Measurements from ENCODE around the gene OR4F17. TPM values are rescaled to one million over a fixed set of nuclear protein-coding genes. Genes with fewer than 3 reads are reported as not detected.
"Not testable (repeated sequence)": the region's sequence is repeated elsewhere in the genome, so short reads cannot be mapped to it uniquely, and the experiment has no call there.

OR4F17 gene
- total RNA-seq (2014; rRNA removed; shearing (Covaris generic)): not detected in 2 replicates
- polyA plus RNA-seq (2015; cell fraction: cytosol; rRNA removed): not detected in 2 replicates
- polyA plus RNA-seq (2015; cell fraction: nucleus; rRNA removed): not detected in 2 replicates

- DNase-seq (ENCODE audit: low read depth): not testable (repeated sequence)
Measured at GRCh38 chr19:106804-107203, at the start of gene OR4F17. OR4F17 (plus strand) TSS chr19:107104; CDS start chr19:110679, 3,575 bp downstream.

GRCh38 chr19:70793-71192, 36.1 kb upstream of the OR4F17 start:
- DNase-seq (ENCODE audit: low read depth): not testable (repeated sequence)

DNA sequence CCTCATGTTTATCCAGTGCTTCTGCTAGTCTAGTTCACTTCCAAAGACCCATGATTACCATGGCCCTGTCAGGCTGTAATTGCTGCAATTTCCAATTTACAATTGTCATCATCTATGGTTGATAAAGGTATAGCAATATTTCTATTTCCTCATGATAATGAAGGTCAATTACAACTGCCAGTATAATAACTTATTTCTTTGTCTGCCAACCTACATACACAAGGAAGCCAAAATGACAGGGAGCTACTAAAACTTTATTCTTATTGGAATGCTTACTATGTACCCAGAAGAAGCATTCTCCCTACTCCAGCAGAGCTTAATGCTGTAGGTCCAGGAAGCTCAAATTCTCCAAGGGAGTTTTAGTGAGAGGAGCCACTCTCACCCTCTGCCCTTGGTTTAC, 24.0 kb upstream of the OR4F17 start:
- DNase-seq (ENCODE audit: low read depth): not testable (repeated sequence)

- DNase-seq (ENCODE audit: low read depth): not testable (repeated sequence)
Measured at GRCh38 chr19:83626-84025, 23.3 kb upstream of the OR4F17 start.

DNA sequence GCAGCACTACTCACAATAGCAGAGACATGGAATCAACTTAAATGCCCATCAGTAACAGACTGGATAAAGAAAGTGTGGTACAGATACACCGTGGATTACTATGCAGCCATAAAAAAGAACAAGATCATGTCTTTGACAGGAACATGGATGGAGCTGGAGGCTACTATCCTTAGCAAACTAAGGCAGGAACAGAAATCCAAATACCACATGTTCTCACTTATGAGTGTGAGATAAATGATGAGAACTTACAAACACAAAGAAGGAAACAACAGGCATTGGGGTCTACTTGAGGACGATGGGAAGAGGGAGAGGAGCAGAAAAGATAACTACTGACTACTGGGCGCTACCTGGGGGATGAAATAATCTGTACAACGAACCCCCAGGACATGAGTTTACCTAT, 16.2 kb upstream of the OR4F17 start:
- not testable (repeated sequence) for DNase-seq (ENCODE audit: low read depth)

DNA sequence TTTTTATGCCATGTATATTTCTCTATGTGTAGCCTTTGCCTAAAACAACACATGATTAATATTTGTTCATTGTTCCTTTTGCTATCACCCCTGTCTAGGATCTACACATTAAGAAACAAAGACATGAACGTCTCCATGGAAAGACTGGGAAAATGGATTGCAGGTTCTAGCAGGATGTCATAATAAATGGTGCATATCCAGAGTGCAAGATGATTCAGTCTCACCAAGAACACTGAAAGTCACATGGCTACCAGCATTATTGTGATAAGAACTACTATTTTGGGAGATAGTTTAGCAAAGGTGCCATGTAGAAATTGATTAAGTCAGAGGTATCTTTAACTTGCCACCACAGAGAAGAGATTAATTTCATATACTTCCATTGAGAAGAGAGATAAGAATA, 12.1 kb upstream of the OR4F17 start:
- not testable (repeated sequence) for DNase-seq (ENCODE audit: low read depth)

GRCh38 chr19:97647-98046, 9.3 kb upstream of the OR4F17 start:
- not testable (repeated sequence) for DNase-seq (ENCODE audit: low read depth)

GRCh38 chr19:120443-121140, 13.7 kb downstream of the OR4F17 start:
- DNase-seq (ENCODE audit: low read depth): not testable (repeated sequence)

Other genes starting within 250 kb of the OR4F17 start
- gene PLPP2, start 184.3 kb downstream of the OR4F17 start, total RNA-seq (2014; rRNA removed; shearing (Covaris generic)): 98.0 and 104 TPM in 2 replicates
- gene MIER2, start 237.7 kb downstream of the OR4F17 start, total RNA-seq (2014; rRNA removed; shearing (Covaris generic)): 12.7 and 18.6 TPM in 2 replicates

Data from HT1080 (cell line).